Cardiac septum (tissue), 1 donor: ENCODE results near the gene UCHL1. TPM values are rescaled to one million over a fixed set of nuclear protein-coding genes. Genes with fewer than 3 reads are reported as not detected.
"Not testable (repeated sequence)": the region's sequence is repeated elsewhere in the genome, so short reads cannot be mapped to it uniquely, and the experiment has no call there.

Source experiments
- DNase-seq: peaks from one replicate; pipeline ENCODE4 v3.0.0-alpha.2; 2020; ENCODE audit warnings: low spot score
- intact Hi-C: fragments of 100-400 bp; cut with DNase I; formaldehyde crosslinking; loops from one replicate; pipeline ENCODE4 v1.14.0; 2022
- total RNA-seq: library from RNA; stranded (reverse); fragmentation: NEBNext Ultra II Directional; extraction: Animal tissue kit (Norgen Biotek cat#: 25700); gene quantifications from one replicate; pipeline ENCODE4 v1.2.1, GENCODE V29; 2021
- donor health status: DM: no; HTN: no; CAD: no.

The UCHL1 gene
- total RNA-seq, 1 donor from 2014 or later = 76.8 TPM

DNA sequence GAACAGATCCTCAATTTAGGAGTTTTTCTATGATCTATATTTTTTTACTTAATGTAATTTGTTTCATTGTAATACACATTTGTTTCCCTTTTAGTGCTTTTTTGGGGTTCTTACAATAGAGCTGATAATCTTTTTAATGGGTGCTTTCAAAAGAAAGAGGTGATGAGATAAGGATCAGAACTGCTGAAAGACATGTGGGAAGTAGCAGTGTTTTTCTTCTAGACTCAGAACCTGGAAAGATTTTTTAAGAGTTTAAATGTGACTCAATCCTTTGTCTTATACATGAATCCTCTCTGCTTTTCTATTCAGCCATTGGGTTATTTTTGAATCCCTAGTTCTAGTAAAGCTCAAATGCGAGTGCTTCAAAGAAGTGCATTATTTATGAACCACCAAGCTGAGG lies 25.6 kb downstream of the UCHL1 start:
- DNase-seq = no peak
- intact Hi-C loops = loop anchor here (2.0 to 5.0 kb wide), 2 partner anchors 80 to 378 kb away; no protein-coding TSS in a partner anchor

DNA sequence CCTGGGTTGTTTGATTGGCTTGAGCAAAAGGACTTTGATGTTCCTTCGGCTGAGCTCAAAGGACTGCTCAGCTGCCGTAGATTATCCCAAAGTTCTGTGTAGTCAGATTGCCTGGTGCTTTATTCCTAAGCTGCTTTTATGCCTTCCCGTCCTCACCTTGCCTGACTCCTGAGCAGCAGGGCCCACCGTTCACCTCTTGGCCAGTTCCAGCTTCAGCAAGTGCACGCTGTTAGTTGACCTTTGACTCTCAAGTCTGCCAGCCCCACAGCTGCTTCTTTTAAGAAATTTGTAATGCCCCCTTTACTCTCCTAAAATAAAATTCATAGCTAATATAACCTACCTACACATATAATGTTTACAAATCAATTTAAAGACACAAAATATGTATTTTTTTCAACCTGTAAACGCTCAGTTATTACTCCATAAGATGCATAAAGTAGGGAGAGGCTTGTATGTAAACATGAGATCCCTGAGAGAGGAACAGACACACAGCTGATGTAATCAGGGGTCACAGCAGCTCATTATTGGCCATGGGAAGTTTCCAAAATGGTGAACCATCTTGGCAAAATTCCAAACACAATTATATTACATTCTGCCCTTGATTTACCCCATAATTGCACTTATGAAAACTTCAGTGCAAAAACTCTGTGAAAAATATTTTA lies 28.6 kb downstream of the UCHL1 start:
- intact Hi-C loops = no loop called here
- no peak for DNase-seq

DNA sequence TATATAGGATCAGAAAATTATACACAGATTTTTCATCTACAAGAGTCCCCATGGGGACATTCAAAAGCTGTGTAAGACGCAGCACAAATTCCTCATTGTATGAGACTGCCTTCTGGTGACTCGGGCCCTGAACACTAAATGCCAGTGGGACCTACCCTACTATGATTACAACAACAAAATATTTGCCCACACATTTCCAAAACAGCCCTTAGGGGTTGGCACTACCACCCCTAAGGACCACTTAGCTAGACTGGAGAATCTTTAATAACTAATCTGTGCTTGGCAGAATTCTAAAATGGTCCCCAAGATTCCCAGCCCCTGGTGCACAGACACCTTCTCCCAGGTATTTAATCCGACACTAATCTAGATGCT lies 29.1 kb downstream of the UCHL1 start:
- intact Hi-C loops = no loop called here
- DNase-seq = no peak

DNA sequence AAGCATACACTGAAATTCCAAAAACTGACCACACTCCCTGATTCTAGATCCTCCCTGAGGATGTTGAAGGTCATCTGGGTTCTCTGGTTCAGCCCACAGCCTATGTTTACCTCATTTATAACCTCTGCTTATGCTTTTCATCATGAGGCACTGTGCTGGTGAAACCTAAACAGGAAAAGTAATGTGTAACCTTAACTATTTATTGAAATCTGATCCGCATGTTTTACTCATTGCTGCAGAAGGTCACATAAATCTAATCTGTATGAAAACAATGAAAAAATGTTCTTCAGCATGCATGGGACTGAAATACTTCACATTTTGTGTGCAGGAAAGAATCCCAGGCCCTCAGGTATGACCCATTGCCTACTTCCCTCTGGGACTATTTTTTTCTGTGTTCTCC lies 30.3 kb downstream of the UCHL1 start:
- DNase-seq = no peak
- intact Hi-C loops = no loop called here

DNA sequence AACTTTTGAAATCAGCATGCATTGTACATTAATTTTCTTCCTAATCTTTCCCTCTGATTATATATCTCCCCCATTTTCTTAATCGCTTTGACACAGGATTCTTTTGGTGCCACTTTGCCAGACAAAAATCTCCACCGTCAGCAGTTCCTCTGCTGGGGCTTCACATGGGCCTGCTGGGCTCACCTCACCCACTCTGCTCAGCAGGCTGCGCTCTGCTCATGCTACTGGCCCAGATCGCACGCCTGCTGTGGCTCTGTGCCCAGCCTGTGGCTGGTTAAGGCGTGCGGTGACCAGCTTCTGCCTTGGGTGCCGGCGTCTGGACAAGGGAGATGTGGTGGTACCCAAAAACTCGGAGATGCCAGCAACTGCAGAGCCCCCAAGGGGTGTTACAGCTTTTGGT lies 31.1 kb downstream of the UCHL1 start:
- DNase-seq = no peak

DNA sequence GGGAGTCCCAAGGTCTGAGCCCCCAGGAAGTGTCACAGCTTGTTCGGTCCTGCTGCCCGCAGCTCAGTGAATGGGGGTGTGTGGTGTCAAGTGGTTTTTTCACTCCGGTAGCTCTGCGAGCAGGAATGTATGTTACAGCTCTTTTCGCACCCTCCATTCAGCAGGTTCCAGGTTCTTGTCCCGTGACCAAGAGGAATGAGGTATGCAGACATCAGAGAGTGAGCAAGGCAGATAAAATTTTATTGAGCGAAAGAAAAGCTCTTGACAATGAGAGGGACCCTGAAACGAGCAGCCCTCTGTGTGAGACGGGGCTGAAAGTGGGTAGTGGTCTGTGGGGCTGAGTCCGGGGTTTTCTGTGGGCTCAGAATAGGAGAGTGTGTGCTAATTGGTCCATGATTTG lies 31.5 kb downstream of the UCHL1 start:
- DNase-seq = no peak
- intact Hi-C loops = no loop called here

More for the DNA sequence above, 31.1 kb downstream of the UCHL1 start:
- intact Hi-C loops = no loop called here

DNA sequence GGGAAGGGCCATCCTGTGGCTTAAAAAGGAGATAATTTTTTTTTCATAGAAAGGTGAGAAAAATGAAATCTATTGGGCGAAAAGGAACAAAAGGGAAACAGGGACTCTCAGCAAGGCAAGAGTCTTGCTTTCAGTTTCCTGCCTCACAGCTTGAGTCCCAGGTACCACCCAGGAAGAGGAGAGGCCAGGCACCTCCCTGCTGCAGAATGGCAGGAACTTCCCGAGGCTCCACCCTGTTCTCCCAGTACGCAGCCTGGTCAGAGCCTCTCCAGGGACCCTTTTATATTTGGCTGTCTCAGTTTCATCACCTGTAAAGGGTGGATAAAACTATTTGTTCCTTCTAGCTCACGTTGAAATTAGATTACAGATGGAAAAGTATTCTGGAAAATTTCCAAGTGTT lies 33.8 kb downstream of the UCHL1 start:
- intact Hi-C loops = no loop called here
- DNase-seq = no peak

DNA sequence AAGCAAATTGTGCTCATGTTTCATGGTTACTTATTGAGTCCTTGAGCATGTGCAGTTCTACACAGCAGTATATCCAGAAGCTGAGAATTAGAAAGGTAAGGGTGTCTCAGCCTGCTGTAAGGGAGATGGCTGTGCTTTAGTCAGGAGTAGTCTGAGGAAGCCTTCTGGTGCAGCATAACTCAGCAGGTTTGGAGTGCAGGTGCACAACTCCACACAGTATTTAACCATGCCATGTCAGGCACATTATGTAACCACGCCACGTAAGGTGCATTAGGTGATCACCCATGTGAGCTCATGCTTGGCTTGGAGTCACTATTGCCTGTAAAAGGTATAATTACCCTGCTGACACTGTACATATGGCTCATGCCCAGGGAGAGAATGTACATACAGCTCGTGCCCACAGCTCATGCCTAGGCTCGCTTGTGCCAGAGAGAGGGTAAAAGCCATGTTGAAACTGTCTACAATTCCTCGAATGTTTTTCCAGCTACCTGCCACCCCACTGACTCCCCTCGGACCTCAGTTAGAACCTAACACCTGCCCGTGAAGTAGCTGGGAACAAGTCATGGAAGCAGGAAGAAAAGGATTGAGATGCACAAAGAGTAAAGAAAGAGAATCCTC lies 37.8 kb downstream of the UCHL1 start:
- DNase-seq = no peak
- intact Hi-C loops = no loop called here

DNA sequence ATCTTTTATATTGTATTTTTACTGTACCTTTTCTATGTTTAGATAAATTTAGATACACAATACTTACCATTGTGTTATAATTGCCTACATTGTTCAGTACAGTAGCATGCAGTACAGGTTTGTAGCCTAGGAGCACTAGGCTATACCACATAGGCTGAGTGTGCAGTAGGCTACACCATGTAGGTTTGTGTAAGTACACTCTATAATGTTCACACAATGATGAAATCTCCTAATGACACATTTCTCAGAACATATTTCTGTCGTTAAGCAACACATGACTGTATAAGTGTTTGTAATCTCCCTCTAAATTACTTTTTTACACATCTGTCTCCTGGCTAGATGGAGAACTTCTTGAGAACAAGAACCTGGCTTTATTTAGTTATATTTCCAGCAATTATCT lies 40.3 kb downstream of the UCHL1 start:
- intact Hi-C loops = no loop called here
- DNase-seq = no peak

DNA sequence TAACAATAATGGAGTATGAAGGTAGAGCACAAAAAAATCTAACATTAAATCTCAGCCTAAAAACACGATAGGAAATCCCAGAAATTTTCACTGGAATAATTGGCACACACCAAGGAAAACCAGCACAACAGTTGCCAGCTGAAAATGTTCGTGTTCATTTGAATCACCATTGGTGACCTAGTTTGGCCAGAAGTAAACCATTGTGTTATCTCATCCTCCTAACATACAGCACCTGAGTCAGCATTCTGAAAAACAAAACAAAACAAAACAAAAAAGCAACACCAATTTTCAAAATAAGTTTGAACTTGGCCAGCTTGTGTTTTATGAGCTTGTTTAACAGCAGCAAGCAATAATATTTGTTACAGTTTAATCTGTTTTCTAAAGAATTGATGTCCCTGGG lies 41.1 kb downstream of the UCHL1 start:
- no peak for DNase-seq
- intact Hi-C loops = no loop called here

DNA sequence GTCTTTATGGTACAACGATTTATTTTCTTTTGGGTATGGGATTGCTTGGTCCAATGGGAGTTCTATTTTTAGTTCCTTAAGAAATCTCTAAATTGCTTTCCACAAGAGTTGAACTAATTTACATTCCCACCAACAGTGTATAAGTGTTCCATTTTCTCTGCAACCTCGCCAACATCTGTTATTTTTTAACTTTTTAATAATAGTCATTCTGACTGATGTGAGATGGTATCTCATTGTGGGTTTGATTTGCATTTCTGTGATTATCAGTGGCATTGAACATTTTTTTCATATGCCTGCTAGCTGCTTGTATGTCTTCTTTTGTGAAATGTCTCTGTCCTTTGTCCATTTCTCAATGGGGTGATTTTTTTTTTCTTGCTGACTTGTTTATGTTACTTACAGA lies 42.8 kb downstream of the UCHL1 start:
- no peak for DNase-seq
- intact Hi-C loops = no loop called here

DNA sequence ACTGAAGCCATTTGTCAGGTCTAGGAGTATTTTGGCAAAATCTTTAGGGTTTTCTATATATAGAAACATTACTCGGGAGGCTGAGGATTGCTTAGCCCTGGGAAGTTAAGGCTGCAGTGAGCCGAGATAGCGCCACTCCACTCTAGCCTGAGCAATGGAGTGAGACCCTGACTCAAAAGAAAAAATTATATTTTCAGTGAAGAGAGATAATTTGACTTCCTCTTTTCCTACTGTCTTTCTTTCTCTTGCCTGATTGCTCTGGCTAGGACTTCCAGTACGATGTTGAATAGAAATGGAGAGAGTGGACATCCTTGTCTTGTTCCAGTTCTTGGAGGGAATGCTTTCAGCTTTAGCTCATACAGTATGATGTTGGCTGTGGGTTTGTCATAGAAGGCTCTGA lies 44.4 kb downstream of the UCHL1 start:
- DNase-seq = no peak
- intact Hi-C loops = no loop called here

DNA sequence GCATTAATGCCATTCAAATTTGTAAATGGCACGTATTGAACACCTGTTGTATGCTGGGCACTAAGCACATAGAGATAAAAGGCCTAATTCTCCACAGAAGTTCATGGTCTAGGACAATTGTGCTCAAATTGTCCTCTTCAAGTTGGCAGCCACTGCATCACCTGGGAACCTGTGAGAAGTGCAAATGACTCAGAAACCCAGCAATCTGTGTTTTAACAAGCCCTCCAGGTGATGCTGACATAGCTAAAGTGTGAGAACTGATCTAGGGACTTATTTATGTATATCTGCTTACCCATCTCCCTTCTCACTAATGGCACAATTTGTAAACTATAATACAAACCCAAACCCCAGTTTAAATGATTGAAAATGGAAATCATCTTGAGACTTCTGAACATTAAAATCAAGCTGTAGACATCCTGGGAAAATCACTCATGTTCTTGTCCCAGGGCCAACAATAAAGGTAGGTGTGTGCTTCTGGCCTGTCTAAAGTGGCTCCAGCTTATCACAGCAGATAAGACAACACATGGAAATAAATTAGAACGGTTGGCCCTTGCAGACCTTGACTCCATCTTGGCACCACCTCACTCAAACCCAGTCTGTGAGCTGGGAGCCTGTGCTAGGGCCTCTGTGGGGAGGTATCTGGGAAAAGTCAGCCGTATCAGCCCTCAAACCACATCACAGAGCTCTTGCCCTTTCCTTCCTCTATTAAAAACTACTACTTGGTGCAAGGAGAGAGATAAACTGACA lies 46.8 kb downstream of the UCHL1 start:
- DNase-seq = no peak
- intact Hi-C loops = no loop called here

DNA sequence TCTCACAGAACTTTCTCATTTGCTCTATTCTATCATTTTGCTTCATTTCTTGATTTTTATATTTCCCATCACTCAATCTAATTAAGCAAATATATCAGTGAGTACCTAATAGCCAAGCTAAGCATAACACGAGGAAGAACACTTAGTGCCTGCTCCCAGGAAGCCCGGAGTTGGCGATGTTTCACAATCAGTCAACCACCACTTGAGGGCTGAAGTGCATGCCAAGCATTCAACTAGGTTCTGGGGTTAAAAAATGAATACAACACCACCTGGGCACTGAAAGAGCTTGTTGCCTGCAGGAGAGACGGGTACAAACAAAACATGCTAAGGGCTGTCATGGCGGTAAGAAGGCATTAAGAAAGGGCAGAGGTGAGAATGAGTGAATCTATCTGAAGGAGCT lies 47.5 kb downstream of the UCHL1 start:
- intact Hi-C loops = no loop called here
- DNase-seq = no peak

DNA sequence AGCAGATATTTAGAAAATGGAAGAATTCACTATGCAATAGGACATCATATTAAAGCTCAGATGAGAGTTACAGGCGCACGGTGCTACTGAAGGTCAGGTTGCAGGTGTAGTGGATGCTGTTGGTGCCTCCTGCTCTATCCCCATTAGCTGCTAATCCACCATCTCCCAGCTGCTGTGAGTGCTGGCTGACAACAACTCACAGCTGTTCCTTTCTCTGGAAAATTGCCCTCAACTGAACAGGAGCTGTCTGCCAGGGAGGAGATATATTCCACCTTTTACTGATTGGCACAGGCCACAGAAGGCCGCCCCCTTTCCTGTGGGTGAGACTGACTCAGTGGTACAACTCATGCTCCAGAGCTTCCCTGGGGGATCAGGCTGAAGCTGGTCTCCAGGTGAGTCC lies 48.7 kb downstream of the UCHL1 start:
- intact Hi-C loops = no loop called here
- no peak for DNase-seq

DNA sequence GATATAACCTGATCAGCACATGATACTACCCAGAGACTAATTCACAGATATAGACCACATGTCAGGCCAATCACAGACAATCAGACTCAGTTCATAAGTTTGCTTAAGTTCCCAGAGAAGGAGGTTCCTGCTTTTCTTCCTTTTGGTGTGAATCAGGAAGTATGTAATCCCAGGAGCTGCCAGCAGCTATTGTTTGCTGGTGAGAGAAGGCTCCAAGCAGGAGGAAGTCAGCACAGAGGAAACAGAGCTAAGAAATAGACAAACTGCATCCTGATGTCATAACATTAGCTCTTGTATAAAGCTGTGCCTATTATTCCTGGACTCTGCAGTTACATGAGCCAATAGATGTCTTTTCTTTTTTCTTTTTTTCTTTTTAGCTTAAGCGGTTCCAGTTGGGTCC lies 50.9 kb downstream of the UCHL1 start:
- intact Hi-C loops = no loop called here
- no peak for DNase-seq

DNA sequence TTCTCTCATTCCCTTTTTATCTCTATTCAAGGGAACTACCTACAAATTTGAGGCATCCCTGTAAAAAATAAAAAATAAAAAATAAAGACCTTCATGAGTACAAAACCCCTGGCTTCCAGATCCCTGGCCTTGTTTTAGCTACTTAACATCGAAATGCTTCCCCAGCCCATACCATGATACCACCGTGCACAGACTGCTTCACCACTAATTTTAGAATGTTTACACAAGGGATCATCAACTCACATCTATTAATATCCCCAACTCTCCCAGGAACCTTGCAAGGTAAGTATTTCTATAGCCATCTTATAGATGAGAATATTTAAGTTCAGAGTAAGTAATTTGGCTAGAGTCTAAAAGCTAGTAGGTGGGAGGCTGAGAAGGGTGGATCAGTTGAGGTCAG lies 51.7 kb downstream of the UCHL1 start:
- no peak for DNase-seq
- intact Hi-C loops = no loop called here

DNA sequence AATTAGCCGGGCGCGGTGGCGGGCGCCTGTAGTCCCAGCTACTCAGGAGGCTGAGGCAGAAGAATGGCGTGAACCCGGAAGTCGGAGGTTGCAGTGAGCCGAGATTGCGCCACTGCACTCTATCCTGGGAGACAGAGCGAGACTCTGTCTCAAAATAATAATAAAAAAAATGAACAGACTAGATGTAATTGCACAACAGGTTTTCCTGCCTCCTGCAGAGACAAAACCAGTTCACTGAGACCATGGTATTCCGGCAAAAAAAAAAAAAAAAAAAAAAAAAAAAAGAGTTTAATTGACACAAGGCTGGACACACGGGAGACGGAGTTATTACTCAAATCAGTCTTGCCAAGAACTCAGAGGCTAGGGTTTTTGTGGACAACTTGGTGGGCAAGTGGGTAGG lies 58.7 kb downstream of the UCHL1 start:
- not testable (repeated sequence) for DNase-seq
- intact Hi-C loops = loop anchor here (5.0 kb wide), 1 partner anchor 42 kb away; no protein-coding TSS in a partner anchor

DNA sequence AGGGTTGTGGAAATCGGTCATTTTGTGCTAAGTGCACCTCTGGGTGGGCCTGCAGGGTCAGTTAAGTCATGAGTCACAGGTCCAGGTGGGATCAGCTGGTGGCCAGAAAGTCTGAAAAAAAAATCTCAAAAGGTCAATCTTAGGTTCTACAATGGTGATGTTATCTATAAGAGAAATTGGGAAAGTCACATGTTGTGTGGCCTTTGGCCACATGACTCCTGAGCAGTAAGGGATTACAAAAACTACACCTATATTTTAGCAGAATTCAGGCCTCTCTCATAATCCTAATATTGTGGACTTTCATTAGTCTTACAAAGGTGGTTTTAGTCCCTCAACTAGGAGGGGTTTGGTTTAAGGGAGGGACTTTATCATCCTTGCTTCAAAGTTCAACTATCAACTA lies 59.1 kb downstream of the UCHL1 start:
- intact Hi-C loops = loop anchor here (5.0 kb wide), 1 partner anchor 41 kb away; no protein-coding TSS in a partner anchor
- no peak for DNase-seq
